Measurements from ENCODE around the gene PIEZO2. TPM values are rescaled to one million over a fixed set of nuclear protein-coding genes. Genes with fewer than 3 reads are reported as not detected.

PIEZO2 gene
- total RNA-seq, 4 donors from 2014 or later, result 0.68 to 2.2 (median 1.1) TPM

- no peak for DNase-seq (ENCODE audit: low spot score in 2 of 2)
- Histone ChIP-seq H3K4me3 (no peak overlapping the region), H3K9me3 (no peaks in the 10 kb centered on the region), H3K4me1 (no peaks in the 10 kb centered on the region), H3K36me3 (no peaks in the 10 kb centered on the region), H3K27ac (no peak overlapping the region), H3K27me3 (peaks cover 2% of the 10 kb centered on the region)
- TF ChIP-seq CTCF (IDR thresholded peaks at IDR 0.05) (no peak), POLR2AphosphoS5 (IDR thresholded peaks at IDR 0.05) (no peak), EP300 (IDR thresholded peaks at IDR 0.05) (no peak), POLR2A (IDR thresholded peaks at IDR 0.05) (no peak)
- WGBS, result 100% methylated on average over 2 of the region's 2 CpGs
These were observed 323.0 kb downstream of the PIEZO2 start for GRCh38 chr18:10826400-10826799.

- Histone ChIP-seq H3K36me3 (no peaks in the 10 kb centered on the region), H3K4me3 (no peak overlapping the region), H3K4me1 (no peaks in the 10 kb centered on the region), H3K27ac (no peak overlapping the region), H3K9me3 (no peaks in the 10 kb centered on the region), H3K27me3 (peaks cover 2% of the 10 kb centered on the region)
- TF ChIP-seq POLR2A (IDR thresholded peaks at IDR 0.05), result no peak
- no peak for TF ChIP-seq CTCF (IDR thresholded peaks at IDR 0.05)
- no peak for TF ChIP-seq POLR2AphosphoS5 (IDR thresholded peaks at IDR 0.05)
- no peak for TF ChIP-seq EP300 (IDR thresholded peaks at IDR 0.05)
- WGBS, result 26% methylated on average over 6 of the region's 6 CpGs
- no peak for DNase-seq (ENCODE audit: low spot score in 2 of 2)
These were observed 326.9 kb downstream of the PIEZO2 start for GRCh38 chr18:10822456-10822855.

- no peak for DNase-seq (ENCODE audit: low spot score in 2 of 2)
- Histone ChIP-seq H3K27me3 (peaks cover 2% of the 10 kb centered on the region), H3K9me3 (no peaks in the 10 kb centered on the region), H3K27ac (no peak overlapping the region), H3K4me3 (no peak overlapping the region), H3K4me1 (no peaks in the 10 kb centered on the region), H3K36me3 (no peaks in the 10 kb centered on the region)
- 74% methylated on average over 5 of the region's 5 CpGs for WGBS
- TF ChIP-seq EP300 (IDR thresholded peaks at IDR 0.05), result no peak
- TF ChIP-seq POLR2AphosphoS5 (IDR thresholded peaks at IDR 0.05), result no peak
- TF ChIP-seq CTCF (IDR thresholded peaks at IDR 0.05), result no peak
- no peak for TF ChIP-seq POLR2A (IDR thresholded peaks at IDR 0.05)
These were observed 328.7 kb downstream of the PIEZO2 start for GRCh38 chr18:10820681-10821080.

GRCh38 chr18:10814336-10814735 lies 335.0 kb downstream of the PIEZO2 start:
- Histone ChIP-seq H3K9me3 (no peaks in the 10 kb centered on the region), H3K27me3 (no peaks in the 10 kb centered on the region), H3K36me3 (no peaks in the 10 kb centered on the region), H3K4me3 (no peak overlapping the region), H3K27ac (no peak overlapping the region), H3K4me1 (no peaks in the 10 kb centered on the region)
- TF ChIP-seq EP300 (IDR thresholded peaks at IDR 0.05), result no peak
- TF ChIP-seq POLR2AphosphoS5 (IDR thresholded peaks at IDR 0.05), result no peak
- no peak for TF ChIP-seq CTCF (IDR thresholded peaks at IDR 0.05)
- TF ChIP-seq POLR2A (IDR thresholded peaks at IDR 0.05), result no peak
- WGBS, result 71% methylated on average over 4 of the region's 4 CpGs
- DNase-seq (ENCODE audit: low spot score in 2 of 2), result no peak

GRCh38 chr18:10805587-10806118 lies 343.7 kb downstream of the PIEZO2 start:
- TF ChIP-seq EP300 (IDR thresholded peaks at IDR 0.05), result no peak
- no peak for TF ChIP-seq POLR2A (IDR thresholded peaks at IDR 0.05)
- TF ChIP-seq CTCF (IDR thresholded peaks at IDR 0.05), result no peak
- no peak for TF ChIP-seq POLR2AphosphoS5 (IDR thresholded peaks at IDR 0.05)
- no peaks in the 10 kb centered on the region for H3K9me3 ChIP-seq
- no peaks in the 10 kb centered on the region for H3K27me3 ChIP-seq
- no peak for DNase-seq (ENCODE audit: low spot score in 2 of 2)
- 85% methylated on average over 3 of the region's 3 CpGs for WGBS
- H3K36me3 ChIP-seq, result no peaks in the 10 kb centered on the region
- H3K4me1 ChIP-seq, result no peaks in the 10 kb centered on the region
- H3K27ac ChIP-seq, result no peak overlapping the region
- H3K4me3 ChIP-seq, result no peak overlapping the region
